Progenitor cell of endocrine pancreas (in vitro differentiated cells): ENCODE measurements around the gene PRKACB. TPM values are rescaled to one million over a fixed set of nuclear protein-coding genes. Genes with fewer than 3 reads are reported as not detected.

ENCODE experiments used
- DNase-seq: peaks from one replicate; pipeline ENCODE4 v3.0.0; 2021; ENCODE audit warnings: low spot score; ENCODE audit not compliant: unreplicated experiment
- H3K27ac Mint-ChIP-seq: 2 replicates; pipeline ENCODE4 v1.8.0; 2021; ENCODE audit warnings: mild to moderate bottlenecking, moderate library complexity, mixed read lengths
- H3K27me3 Mint-ChIP-seq: 2 replicates; pipeline ENCODE4 v1.8.0; 2021; ENCODE audit warnings: mixed read lengths
- H3K36me3 Mint-ChIP-seq: 2 replicates; pipeline ENCODE4 v1.8.0; 2022; ENCODE audit warnings: mixed read lengths; ENCODE audit not compliant: insufficient read depth
- H3K4me1 Mint-ChIP-seq: 2 replicates; pipeline ENCODE4 v1.8.0; 2021; ENCODE audit warnings: low read depth, mixed read lengths
- H3K4me3 Mint-ChIP-seq: 2 replicates; pipeline ENCODE4 v1.8.0; 2021; ENCODE audit warnings: low read depth, mild to moderate bottlenecking, moderate library complexity, mixed read lengths
- H3K9me3 Mint-ChIP-seq: 2 replicates; pipeline ENCODE4 v1.8.0; 2021; ENCODE audit warnings: low read depth, mixed read lengths
- CTCF ChIP-seq: fragments of 200-600 bp; sonication (generic); IDR thresholded peaks from one replicate; pipeline ENCODE4 v1.5.0; 2021; ENCODE audit warnings: antibody characterized with exemption, mild to moderate bottlenecking; ENCODE audit not compliant: unreplicated experiment
- total RNA-seq: library from RNA; stranded (reverse); gene quantifications from 2 replicates; pipeline ENCODE4 v1.2.1, GENCODE V29; 2021

Gene PRKACB
- total RNA-seq, 1 donor from 2014 or later, result 101 TPM

GRCh38 chr1:84265867-84266266 is 121.8 kb downstream of the PRKACB start:
- no peak for DNase-seq
- Mint-ChIP-seq H3K4me1 (peaks cover 45% of the 10 kb centered on the region), H3K4me3 (no peak overlapping the region), H3K9me3 (peaks cover 12% of the 10 kb centered on the region), H3K27me3 (no peaks in the 10 kb centered on the region), H3K36me3 (peaks cover 8% of the 10 kb centered on the region), H3K27ac (peak overlapping the region; percentile 9)
- TF ChIP-seq CTCF, result no peak

GRCh38 chr1:84266748-84267147 is 122.7 kb downstream of the PRKACB start:
- no peak for DNase-seq
- H3K4me3 Mint-ChIP-seq, result no peak overlapping the region
- no peak overlapping the region for H3K27ac Mint-ChIP-seq
- peaks cover 8% of the 10 kb centered on the region for H3K36me3 Mint-ChIP-seq
- H3K4me1 Mint-ChIP-seq, result peaks cover 47% of the 10 kb centered on the region
- no peak for TF ChIP-seq CTCF
- peaks cover 12% of the 10 kb centered on the region for H3K9me3 Mint-ChIP-seq
- H3K27me3 Mint-ChIP-seq, result no peaks in the 10 kb centered on the region

GRCh38 chr1:84267476-84267875 is 123.4 kb downstream of the PRKACB start:
- DNase-seq, result no peak
- H3K27ac Mint-ChIP-seq, result no peak overlapping the region
- H3K9me3 Mint-ChIP-seq, result peaks cover 12% of the 10 kb centered on the region
- H3K4me1 Mint-ChIP-seq, result peaks cover 50% of the 10 kb centered on the region
- H3K36me3 Mint-ChIP-seq, result peaks cover 7% of the 10 kb centered on the region
- no peak overlapping the region for H3K4me3 Mint-ChIP-seq
- no peaks in the 10 kb centered on the region for H3K27me3 Mint-ChIP-seq
- TF ChIP-seq CTCF, result no peak

GRCh38 chr1:84268346-84268745 is 124.3 kb downstream of the PRKACB start:
- Mint-ChIP-seq H3K27ac (no peak overlapping the region), H3K4me3 (no peak overlapping the region), H3K36me3 (peaks cover 7% of the 10 kb centered on the region), H3K4me1 (peaks cover 48% of the 10 kb centered on the region), H3K9me3 (peaks cover 15% of the 10 kb centered on the region), H3K27me3 (no peaks in the 10 kb centered on the region)
- DNase-seq, result no peak
- TF ChIP-seq CTCF, result no peak

GRCh38 chr1:84269306-84269705 is 125.2 kb downstream of the PRKACB start:
- Mint-ChIP-seq H3K4me3 (no peak overlapping the region), H3K36me3 (peaks cover 15% of the 10 kb centered on the region), H3K27me3 (no peaks in the 10 kb centered on the region), H3K27ac (peak overlapping the region; percentile 85), H3K9me3 (peaks cover 25% of the 10 kb centered on the region), H3K4me1 (peaks cover 44% of the 10 kb centered on the region)
- DNase-seq, result no peak
- TF ChIP-seq CTCF, result no peak
